G401 (cell line): ENCODE data around the gene CSTPP1. TPM values are rescaled to one million over a fixed set of nuclear protein-coding genes. Genes with fewer than 3 reads are reported as not detected.
"Not testable (repeated sequence)": the region's sequence is repeated elsewhere in the genome, so short reads cannot be mapped to it uniquely, and the experiment has no call there.

ENCODE experiments used
- DNase-seq: peaks from one replicate; pipeline ENCODE4 v3.0.0-alpha.2; 2015; ENCODE audit warnings: low spot score
- in situ Hi-C: cut with HindIII; loops from 2 replicates; pipeline ENCODE4 v1.10.0; 2016; ENCODE audit warnings: low sequenced_read_pairs, mixed read lengths
- total RNA-seq: library from RNA; depleted of rRNA; stranded (reverse); fragments of >200 nt; shearing (Covaris generic); gene quantifications from 2 replicates; pipeline ENCODE4 v1.2.3, GENCODE V29; 2014

CSTPP1 gene
- total RNA-seq, 1 experiment from 2014 or later = 19.3 TPM

GRCh38 chr11:47062736-47063135 is 126.2 kb downstream of the CSTPP1 start:
- in situ Hi-C loops = no loop called here
- no peak for DNase-seq

GRCh38 chr11:47067401-47067800 is 130.8 kb downstream of the CSTPP1 start:
- in situ Hi-C loops = no loop called here
- DNase-seq = no peak

GRCh38 chr11:47070769-47071168 is 134.2 kb downstream of the CSTPP1 start:
- DNase-seq = no peak
- in situ Hi-C loops = no loop called here

- in situ Hi-C loops = no loop called here
- no peak for DNase-seq
Observed at GRCh38 chr11:47071341-47071740, 134.8 kb downstream of the CSTPP1 start.

- peak; percentile 56 for DNase-seq
- in situ Hi-C loops = no loop called here
Observed at GRCh38 chr11:47071791-47072261, 135.3 kb downstream of the CSTPP1 start.

GRCh38 chr11:47078751-47079521 is 142.4 kb downstream of the CSTPP1 start:
- DNase-seq = no peak
- in situ Hi-C loops = no loop called here

GRCh38 chr11:47080775-47081174 is 144.2 kb downstream of the CSTPP1 start:
- DNase-seq, in situ Hi-C loops: not testable (repeated sequence)

- DNase-seq = no peak
Observed at GRCh38 chr11:47083913-47084312, 147.4 kb downstream of the CSTPP1 start.

GRCh38 chr11:47087801-47088200 is 151.2 kb downstream of the CSTPP1 start:
- DNase-seq = no peak
- in situ Hi-C loops = no loop called here

More at GRCh38 chr11:47083913-47084312, 147.4 kb downstream of the CSTPP1 start:
- in situ Hi-C loops = no loop called here

GRCh38 chr11:47093541-47093940 is 157.0 kb downstream of the CSTPP1 start:
- no peak for DNase-seq
- in situ Hi-C loops = no loop called here

- DNase-seq, in situ Hi-C loops: not testable (repeated sequence)
Observed at GRCh38 chr11:47096871-47097270, 160.3 kb downstream of the CSTPP1 start.

GRCh38 chr11:47098223-47098622 is 161.7 kb downstream of the CSTPP1 start:
- in situ Hi-C loops, DNase-seq: not testable (repeated sequence)

GRCh38 chr11:47099214-47099917 is 162.8 kb downstream of the CSTPP1 start:
- in situ Hi-C loops = no loop called here
- DNase-seq = no peak

- in situ Hi-C loops = no loop called here
- DNase-seq = no peak
Observed at GRCh38 chr11:47099918-47100315, 163.4 kb downstream of the CSTPP1 start.

- no peak for DNase-seq
- in situ Hi-C loops = no loop called here
Observed at GRCh38 chr11:47101406-47101805, 164.8 kb downstream of the CSTPP1 start.

- in situ Hi-C loops = no loop called here
- no peak for DNase-seq
Observed at GRCh38 chr11:47104261-47104950, 167.8 kb downstream of the CSTPP1 start.

GRCh38 chr11:47105541-47105940 is 169.0 kb downstream of the CSTPP1 start:
- in situ Hi-C loops = no loop called here
- DNase-seq = no peak

GRCh38 chr11:47105974-47106373 is 169.4 kb downstream of the CSTPP1 start:
- in situ Hi-C loops = no loop called here
- no peak for DNase-seq

GRCh38 chr11:47106798-47107411 is 170.3 kb downstream of the CSTPP1 start:
- in situ Hi-C loops = no loop called here
- DNase-seq = peak; percentile 44
